GM19240 (cell line): ENCODE measurements around the gene GPR89A.
A peak's percentile ranks its signal among the peaks of the same experiment; 100 is the strongest.
"Not testable (repeated sequence)": the region's sequence is repeated elsewhere in the genome, so short reads cannot be mapped to it uniquely, and the experiment has no call there.

Source experiments
- DNase-seq: peaks from one replicate; pipeline ENCODE4 v3.0.0; 2011; ENCODE audit warnings: low spot score; ENCODE audit not compliant: insufficient read length

Gene GPR89A

DNA sequence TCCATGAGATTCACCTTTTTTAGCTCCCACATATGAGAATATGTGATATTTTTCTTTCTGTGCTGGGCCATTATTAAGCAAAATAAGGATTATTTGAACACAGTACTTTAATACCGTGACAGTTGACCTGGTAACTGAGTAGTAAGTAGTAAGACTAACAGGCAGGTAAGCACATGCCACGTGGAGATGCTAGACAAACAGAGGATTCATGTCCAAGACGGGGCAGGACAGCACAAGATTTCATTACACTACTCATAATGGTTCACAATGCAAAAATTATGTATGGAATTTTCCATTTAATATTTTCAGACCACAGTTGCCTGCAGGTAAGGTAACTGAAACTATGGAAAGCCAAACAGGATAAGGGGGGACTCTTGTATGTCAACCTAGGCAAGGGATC lies 77.1 kb downstream of the GPR89A start:
- DNase-seq: not testable (repeated sequence)

DNA sequence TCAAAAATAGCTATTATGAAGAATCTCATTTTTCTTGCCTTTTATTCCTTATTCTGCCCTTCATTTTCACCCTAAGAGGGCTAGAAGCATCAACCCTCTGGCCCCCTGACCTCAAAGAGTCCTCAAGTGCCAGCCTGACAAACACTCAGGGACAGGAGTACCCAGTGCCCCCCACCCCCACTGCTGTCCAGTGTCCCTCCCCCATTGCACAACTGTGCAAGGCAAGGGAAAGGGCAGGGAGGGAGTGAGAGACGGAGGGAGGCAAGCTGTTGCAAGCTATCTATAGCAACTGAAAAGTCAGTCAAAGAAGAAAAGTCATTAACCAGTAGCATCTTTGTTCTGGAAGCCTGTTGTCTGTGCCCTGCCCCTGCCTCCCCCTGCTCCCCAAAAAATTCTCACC lies 78.3 kb downstream of the GPR89A start:
- not testable (repeated sequence) for DNase-seq

DNA sequence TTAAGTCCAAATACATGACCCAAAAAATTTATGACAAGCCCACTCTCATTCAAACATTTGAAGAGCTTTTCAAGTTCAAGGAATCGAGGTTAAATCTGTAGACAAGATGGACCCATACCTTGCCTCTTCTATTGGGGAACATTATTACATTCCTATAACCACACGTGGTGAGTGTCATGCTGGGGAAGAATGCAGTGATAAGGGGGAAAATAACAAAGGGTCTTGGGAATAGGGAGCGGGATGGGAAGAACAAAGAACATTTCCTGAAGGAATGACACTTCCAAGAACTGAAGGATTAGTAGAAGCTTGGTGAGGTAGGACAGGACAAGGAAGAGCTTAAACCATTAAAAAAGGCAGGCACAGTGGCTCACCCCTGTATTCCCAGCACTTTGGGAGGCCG lies 80.5 kb downstream of the GPR89A start:
- DNase-seq: no peak

DNA sequence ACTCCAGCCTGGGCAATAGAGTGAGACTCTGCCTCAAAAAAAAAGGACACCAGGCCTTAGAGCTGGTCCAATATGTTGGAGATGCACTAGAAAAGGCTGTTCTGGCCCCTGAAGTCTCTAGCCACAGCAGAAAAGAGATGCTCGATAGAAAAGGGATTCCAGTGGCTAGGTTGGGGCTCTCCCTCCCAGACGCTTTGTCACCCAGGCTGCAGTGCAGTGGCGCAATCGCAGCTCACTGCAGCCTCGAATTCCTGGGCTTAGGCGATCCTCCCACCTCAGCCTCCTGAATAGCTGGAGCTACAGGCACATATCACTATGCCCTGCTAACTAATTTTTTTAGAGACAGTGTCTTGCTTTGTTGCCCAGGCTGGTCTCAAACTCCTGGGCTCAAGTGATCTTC lies 81.1 kb downstream of the GPR89A start:
- no peak for DNase-seq

DNA sequence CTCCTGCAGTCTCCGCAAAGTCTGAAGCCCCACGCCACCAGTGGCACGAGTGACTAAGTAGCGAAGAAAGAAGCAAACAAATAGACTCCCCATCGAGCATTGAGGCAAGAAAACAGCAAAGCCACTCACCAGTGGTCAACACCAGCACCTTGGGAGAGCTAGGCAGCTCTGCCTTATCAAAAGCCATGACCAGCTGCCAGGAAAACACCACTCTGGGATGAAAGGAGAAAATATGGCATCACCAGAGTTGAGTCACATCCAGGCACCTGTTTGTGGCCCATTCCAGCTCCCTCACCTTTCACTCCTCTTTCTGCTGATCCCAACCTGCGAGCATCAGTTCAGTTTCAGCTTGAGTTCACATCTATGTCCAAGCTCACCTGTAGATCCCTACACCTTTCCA lies 82.1 kb downstream of the GPR89A start:
- DNase-seq: no peak

DNA sequence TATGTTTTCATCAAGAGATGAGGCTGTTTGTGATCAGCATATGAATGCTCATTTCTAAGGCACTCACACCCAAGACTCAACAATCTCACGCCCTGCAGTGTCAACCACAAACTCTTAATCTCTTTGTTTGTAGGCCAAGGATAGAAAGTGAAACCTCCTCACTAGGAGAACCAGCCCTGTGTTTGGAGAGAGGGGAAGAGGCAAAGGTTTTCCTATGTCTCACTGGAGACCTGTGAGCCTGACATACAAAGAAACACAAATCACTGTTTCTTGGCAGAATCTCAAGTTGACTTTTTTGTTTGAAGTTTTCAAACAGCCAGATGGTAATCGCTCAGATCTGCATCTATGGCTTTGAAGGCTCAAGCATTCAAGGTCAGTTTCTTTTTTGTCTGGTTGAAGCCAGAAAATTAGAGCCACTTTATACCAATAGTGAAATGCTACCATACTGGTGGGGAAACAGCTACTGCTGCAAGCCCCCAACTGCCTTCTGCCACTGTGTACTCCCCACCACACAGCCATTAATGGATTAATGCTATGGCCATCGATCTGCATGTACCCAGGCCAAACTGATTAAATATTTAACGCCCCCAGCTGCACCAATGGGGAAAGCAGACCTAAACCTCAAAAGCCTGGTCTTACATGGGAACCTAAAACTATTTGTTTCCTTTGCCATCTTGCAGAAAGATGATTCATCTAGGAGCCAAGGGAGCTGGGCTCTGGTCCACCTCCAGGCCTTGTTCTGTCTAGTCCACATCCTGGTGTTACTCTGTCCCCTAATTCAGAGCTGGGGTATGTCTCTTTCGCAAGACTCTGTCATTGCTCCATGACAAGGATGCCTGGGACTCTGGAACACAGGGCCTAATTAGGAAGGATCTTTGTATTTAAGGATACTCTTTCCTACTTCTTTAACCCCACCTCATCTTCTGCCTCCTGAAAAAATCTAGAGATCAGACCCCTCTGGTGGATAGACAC lies 83.1 kb downstream of the GPR89A start:
- DNase-seq: peak; percentile 65

DNA sequence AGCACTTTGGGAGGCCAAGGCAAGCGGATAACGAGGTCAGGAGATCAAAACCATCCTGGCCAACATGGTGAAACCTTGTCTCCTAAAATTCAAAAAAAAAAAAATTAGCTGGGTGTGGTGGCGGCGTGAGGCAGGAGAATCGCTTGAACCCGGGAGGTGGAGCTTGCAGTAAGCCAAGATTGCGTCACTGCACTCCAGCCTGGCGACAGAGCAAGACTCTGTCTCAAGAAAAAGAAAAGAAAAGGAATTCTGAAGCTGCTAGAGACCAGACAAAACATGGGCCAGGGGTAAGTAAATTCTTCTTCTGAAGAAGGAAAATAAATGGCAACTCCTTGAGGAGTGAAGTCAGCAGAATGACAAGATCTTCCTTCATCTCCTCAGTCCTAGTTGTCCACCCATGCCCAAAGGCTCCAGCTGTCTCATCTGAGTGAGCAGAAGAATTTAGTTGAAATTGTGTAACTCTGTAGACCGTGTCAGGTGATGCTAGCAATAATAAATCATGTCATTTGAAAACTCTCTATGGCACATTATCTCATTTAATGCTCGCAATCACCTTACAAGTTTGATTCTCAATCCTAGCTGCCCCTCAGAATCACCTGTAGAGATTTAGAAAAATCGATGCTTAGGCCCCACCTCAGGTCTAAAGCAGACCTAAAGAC lies 85.1 kb downstream of the GPR89A start:
- no peak for DNase-seq

DNA sequence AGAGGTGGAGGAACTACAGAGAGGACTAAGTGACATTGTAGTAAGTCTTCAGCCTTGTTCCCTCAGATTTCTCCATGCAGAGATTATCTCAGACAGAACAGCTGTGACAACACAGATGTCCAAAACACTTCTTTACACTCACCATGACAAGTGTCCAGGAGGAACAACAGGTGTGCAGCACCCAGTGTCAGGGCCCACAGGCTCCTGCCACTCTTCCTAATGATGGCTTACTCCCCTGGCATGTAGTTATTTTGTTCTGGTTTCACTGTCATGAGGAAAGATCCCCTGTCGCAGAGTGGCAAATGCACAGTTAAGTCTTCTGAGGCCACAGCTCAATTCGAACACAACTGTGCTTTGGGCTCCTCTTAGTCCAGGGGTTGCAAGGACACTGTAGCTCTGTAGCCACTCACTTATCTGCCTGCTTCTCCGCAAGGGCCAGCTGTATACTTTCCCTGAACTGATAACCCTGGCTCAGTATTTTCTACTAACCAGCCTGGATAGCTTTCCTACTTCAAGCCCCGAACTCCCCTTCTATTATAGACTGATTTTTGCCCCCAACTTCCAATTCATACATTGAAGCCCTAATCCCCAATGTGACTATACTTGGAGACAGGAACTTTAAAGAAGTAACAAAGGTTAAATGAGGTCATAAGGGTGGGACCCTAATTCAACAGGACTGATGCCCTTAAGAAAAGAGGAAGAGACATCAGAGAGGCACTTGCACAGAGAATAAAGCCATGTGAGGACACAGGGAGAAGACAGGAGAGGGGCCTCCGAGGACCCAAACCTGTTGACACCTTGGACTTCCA lies 88.2 kb downstream of the GPR89A start:
- no peak for DNase-seq

DNA sequence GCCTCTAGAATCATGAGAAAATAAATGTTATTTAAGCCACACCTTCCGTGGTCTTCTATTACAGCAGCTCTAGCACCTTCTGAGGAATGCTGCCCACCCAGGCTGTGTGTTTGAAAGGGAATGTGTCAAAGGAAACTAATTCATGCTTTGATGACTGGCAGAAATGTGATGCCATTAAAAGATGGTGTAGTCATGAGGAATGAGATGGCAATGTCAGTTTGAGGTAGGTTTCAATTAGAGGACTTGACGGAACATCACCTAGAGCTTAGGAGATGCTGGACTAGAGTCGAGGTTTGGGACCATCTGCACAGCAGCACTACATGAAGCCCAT lies 88.8 kb downstream of the GPR89A start:
- DNase-seq: no peak

DNA sequence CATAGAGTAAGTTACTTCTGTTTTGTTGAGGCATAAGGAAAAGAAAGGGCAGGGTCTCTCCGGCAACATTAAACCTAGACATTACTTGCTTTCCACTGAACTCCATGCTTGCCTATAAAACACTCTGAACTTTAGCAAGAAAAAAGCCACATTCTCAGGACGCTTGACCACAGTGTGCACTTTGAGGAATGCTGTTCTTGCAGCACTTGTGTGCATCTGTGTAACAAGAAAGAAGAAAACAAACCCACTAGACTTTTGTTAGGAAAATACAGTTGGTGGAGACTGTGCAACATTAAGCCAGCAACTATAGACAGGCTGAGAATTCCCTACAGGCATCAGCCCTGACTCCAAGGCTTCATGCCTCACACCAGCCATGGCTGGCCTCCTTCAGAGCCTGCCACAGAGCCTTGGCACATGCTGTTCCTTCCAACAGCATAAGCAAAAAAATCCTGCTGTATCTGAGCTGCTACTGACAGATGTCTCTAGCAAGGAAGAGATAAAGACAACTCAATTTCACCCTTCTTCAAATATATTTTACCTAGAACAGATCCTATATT lies 93.6 kb downstream of the GPR89A start:
- DNase-seq: no peak

DNA sequence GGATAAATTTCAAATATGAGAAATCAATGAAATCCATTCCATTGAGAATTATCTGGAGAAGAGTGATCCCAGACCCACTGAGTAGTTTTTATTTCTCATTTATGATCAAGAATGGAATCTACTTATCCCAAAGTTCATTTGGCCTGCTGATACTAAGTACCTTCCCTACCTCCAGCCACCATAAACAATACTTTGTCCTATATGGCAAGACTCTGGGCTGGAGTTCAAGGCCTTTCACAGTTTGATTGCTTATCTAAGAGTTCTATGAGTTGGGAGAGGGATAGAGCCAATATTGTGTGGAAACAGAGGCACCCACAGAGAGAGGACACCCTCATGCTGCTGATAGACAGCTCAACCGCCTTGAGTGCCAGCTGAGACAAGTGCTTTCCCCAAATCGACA lies 94.3 kb downstream of the GPR89A start:
- no peak for DNase-seq

DNA sequence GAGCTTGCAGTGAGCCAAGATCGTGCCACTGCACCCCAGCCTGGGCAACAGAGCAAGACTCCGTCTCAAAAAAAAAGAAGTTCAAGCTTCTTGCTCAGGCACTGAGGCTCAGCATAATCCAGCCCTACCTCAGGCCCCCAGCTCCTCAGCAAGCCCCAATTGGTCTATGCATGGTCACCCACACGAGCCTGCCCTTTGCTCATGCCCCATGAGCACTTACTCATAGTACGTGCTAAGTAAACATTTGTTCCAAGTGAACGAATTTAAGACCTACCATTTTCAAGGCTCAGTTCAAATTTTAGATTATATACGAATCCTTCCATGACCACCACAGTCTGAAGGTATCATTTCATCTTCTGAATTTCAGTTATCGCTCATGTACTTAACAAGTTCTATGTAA lies 95.0 kb downstream of the GPR89A start:
- no peak for DNase-seq

DNA sequence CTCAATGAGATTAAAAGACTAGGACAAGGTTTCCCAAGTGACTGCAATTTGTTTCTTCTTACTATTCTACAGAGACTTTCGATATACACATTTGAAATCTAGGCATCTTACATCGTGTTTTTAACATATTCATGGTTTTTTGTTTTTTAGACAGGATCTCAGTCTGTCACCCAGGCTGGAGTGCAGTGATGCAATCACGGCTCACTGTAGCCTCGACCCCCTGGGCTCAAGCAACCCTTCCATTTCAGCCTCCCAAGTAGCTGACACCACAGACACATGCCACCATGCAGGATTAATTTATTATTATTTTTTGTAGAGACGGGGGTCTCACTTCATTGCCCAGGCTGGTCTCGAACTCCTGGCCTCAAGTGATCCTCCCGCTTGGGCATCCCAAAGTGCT lies 97.8 kb downstream of the GPR89A start:
- DNase-seq: no peak

DNA sequence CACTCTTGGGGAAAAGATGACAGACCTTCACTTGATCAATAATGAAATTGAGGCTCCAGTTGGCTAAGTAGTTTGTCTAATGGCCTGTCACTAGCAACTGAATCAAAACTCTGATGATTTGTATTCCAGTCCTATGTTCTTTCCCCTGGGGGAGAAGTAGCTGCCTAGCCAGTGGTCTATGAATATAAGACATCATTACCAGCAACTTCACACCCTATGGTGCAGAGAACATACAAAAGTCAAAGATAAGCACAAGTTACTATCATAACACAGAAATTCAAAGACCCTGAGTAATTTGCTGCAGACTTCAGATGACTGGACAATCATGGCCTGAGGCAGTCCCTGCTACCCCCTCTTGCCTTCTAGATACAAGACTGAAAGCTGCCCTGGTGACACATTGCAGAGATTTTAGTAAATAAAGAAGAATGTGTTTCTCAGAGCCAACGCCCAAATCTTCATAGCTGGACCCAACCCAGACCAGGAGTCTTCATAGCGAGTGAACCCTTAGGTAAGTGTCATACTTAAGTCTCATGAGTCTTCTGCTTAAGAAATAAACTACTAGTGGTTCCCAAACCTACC lies 98.4 kb downstream of the GPR89A start:
- no peak for DNase-seq

DNA sequence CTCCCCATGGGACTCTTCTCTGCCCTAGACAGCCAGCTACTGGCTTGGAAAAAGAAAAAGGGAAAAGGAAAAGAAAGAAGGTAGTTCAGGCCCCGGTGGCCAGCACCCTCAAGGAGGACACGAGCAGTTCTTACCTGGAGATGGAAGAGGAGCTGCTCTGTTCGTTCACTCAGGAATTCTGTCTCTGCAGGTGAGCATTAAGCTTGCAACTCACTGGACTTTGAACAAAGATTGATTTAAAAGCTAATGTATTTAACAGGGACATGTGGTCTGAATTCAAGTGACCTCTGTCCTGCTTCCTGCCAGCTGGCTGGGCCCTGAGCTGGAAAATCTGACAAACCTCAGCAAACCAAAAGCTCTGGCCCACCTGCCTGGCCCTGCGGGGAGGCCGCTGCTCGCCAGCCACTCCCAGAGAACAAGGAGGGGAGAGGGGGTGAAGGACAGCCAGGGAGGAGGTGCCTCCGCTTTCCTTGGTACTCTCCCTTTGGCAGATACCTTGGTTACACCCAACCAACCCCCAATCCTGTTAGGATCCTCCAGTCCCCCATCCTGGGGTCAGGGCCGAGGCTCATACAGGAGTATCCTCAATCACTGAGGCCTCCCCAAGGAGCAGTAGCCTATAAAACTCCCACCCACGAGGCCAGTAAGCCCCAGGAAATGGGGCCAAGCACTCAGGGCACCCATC lies 99.5 kb downstream of the GPR89A start, which contains the start of gene PDZK1:
Gene PDZK1, minus strand, starts transcription at position 186 of the 685 bp plus-strand sequence. CDS start 19,347 bp downstream, outside the sequence.
- DNase-seq: no peak

DNA sequence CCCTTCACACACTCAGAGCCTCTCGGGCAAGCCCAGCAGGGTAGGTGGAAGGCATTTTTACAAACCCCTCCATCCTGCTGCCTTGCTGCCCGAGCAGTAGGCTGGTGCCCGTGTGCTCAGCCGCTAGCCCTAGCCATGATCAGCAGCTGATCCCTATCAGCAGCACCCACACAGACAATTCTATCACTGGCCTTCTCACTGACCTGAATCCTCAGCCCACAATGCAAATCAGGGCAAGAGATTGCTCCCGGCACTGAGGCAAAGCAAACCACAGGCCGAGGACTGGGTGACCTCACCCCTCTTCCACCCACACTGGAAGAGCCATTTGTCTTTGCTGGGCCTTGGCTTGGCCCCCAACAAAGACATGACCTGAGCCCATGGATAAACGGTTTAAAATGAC lies 100.3 kb downstream of the GPR89A start:
- no peak for DNase-seq

DNA sequence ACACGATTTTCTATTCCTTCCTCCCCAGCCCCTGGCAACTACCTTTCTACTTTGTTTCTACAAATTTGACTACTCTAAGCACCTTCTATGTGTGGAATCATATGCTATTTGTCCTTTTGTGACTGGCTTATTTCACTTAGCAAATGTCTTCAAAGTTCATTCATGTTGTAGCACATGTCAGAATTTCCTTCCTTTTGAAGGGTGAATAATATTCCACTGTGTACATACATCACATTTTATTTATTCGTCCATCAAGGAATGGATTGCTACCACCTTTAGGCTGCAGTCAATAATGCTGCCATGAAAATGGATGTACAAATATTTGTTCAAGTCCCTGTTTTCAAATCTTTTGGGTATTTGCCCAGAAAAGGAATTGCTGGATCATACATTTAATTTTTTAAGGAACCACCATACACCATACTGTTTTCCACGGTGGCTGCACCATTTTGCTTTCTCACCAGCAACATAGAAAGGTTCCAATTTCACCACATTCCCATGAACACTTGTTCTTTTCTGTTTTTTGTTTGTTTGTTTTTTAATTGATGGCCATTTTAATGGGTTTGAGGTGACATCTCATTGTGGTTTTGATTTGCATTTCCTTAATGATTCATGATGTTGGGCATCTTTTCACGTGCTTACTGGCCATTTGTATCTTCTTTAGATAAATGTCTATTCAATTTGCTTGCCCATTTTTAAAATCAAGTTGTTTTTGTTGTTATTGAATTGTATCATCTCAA lies 102.7 kb downstream of the GPR89A start:
- DNase-seq: no peak

DNA sequence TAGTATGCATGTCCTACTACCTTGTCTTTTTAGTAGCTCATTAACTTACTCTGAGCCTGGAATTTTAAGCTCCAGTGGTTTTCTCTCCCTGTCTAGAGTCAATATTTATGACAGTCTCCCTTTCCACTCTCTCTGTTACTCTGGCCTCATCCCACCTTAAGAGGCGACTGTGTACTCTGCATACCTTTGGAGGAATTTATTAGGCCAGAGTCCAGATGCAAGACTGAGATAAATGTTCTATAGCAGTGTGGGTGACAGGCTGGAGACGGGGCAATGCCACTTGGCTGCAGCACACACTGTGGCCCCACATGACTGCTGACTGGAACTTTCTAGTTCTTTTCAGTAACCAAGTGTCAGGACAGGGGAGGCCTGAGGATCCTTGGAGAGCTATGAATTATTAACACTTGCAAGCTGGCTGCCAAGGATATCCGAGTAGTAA lies 103.4 kb downstream of the GPR89A start:
- no peak for DNase-seq

DNA sequence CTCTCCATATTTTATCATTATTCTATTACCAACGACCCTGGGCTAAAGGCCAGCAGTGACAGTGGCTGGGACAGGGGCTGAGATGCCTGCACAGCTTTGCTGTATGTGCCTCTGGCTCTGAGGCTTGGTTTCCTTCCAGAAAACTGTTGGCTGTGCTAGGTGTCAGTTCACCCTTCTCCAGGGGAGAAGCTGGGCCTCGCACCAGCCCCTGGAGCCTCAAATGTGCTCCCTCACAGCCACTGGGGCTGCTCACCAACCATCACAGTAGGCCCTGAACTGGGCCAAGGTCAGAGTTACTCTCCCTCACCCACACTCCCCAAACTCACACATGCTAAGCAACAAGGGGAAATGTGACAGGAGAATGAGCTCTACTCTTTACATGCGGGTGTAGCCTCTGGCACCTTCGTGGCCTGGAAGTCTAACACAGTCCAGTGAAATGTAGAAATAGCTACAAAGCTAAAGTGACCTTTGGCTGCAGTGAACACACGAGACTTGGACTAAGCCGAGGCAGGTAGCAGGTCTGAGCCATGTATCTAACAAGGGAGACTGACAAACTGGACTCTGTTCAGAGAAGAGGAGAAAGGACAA lies 106.8 kb downstream of the GPR89A start:
- no peak for DNase-seq
